ENCODE results near the gene BICC1.

The BICC1 gene

DNA sequence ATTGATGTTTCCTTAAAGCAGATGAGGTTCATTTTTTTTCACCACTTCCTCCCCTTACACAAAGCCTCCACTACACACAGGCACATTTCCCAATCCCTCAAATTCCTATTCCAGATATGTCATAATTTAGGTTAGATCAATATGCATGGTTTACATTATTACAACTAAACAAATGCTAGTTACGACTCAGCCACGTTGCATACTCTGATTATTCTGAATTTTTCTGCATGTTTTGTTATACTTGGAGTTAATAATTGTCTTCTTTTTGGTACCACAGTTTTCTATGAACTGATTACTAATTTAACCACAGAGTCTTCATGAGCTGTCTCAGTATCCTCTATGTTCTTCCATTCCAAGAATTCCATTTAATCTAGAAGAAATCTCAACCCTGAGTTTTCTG, 4.4 kb upstream of the BICC1 start:
- H3K4me2 ChIP-seq (ENCODE audit: low read length): no peak overlapping the region
- no peaks in the 10 kb centered on the region for H3K79me2 ChIP-seq
- no peaks in the 10 kb centered on the region for H3K9me3 ChIP-seq (ENCODE audit: control insufficient read depth, low read length)
- TF ChIP-seq, protein P1, sequence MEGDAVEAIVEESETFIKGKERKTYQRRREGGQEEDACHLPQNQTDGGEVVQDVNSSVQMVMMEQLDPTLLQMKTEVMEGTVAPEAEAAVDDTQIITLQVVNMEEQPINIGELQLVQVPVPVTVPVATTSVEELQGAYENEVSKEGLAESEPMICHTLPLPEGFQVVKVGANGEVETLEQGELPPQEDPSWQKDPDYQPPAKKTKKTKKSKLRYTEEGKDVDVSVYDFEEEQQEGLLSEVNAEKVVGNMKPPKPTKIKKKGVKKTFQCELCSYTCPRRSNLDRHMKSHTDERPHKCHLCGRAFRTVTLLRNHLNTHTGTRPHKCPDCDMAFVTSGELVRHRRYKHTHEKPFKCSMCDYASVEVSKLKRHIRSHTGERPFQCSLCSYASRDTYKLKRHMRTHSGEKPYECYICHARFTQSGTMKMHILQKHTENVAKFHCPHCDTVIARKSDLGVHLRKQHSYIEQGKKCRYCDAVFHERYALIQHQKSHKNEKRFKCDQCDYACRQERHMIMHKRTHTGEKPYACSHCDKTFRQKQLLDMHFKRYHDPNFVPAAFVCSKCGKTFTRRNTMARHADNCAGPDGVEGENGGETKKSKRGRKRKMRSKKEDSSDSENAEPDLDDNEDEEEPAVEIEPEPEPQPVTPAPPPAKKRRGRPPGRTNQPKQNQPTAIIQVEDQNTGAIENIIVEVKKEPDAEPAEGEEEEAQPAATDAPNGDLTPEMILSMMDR (IDR thresholded peaks at IDR 0.05): no peak
- H3K9ac ChIP-seq: no peak overlapping the region
- H3K27ac ChIP-seq: no peak overlapping the region
- no peaks in the 10 kb centered on the region for H3K27me3 ChIP-seq (ENCODE audit: control insufficient read depth, insufficient read depth, low read length)
- H2AFZ ChIP-seq: no peak overlapping the region
- H3K36me3 ChIP-seq (ENCODE audit: control insufficient read depth, insufficient read depth, low read length): no peaks in the 10 kb centered on the region
- H3K4me1 ChIP-seq: no peaks in the 10 kb centered on the region
- H3K4me3 ChIP-seq (ENCODE audit: low read depth, low read length): no peak overlapping the region

- Histone ChIP-seq H2AFZ (peak overlapping the region; percentile 36), H3K27ac (no peak overlapping the region), H3K36me3 (ENCODE audit: control insufficient read depth, insufficient read depth, low read length) (no peaks in the 10 kb centered on the region), H3K4me3 (ENCODE audit: low read depth, low read length) (peak overlapping the region; percentile 48), H3K9me3 (ENCODE audit: control insufficient read depth, low read length) (no peaks in the 10 kb centered on the region), H3K4me1 (no peaks in the 10 kb centered on the region), H3K27me3 (ENCODE audit: control insufficient read depth, insufficient read depth, low read length) (no peaks in the 10 kb centered on the region), H3K4me2 (ENCODE audit: low read length) (peak overlapping the region; percentile 67), H3K9ac (no peak overlapping the region), H3K79me2 (no peaks in the 10 kb centered on the region)
- TF ChIP-seq, protein P1 (IDR thresholded peaks at IDR 0.05): no peak
Measured at GRCh38 chr10:58511765-58512490, 744 bp upstream of the BICC1 start.

GRCh38 chr10:58513188-58514110, 777 bp downstream of the BICC1 start:
- Histone ChIP-seq H3K79me2 (no peaks in the 10 kb centered on the region), H2AFZ (peak overlapping the region; percentile 71), H3K4me1 (no peaks in the 10 kb centered on the region), H3K4me3 (ENCODE audit: low read depth, low read length) (peak overlapping the region; percentile 53), H3K9me3 (ENCODE audit: control insufficient read depth, low read length) (no peaks in the 10 kb centered on the region), H3K36me3 (ENCODE audit: control insufficient read depth, insufficient read depth, low read length) (no peaks in the 10 kb centered on the region), H3K27ac (no peak overlapping the region), H3K4me2 (ENCODE audit: low read length) (peak overlapping the region; percentile 80), H3K9ac (no peak overlapping the region), H3K27me3 (ENCODE audit: control insufficient read depth, insufficient read depth, low read length) (no peaks in the 10 kb centered on the region)
- TF ChIP-seq, protein P1 (IDR thresholded peaks at IDR 0.05): no peak

DNA sequence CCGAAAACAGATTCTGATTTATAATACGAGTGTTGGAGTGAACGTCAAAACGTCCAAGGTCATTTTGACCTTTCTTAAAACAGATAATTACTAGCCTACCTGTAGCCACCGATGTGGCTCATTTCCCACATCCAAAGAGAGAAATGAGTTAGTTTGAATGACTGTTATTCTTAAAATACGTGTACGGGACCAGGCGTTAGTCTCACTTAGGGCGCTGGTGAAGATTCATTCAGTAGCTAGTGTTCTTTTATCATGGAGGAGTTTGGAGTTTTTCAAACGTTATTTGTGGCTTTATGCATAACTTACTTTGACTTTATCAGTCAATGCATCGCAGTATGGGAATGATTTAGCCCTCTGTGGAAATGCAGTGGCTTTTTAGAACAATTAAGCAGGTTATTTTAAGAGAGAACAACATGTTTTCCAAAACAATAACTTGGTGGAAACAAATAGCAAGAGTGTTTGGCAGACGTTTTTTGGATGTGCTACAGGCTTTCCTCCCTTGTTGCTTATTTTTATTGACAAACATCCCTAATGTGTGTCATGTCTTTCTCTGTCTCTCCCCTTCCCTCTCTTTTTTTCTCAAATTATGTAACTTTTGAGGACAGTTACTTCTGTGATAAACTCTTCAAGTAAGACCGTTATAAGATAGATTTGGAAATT, 1.6 kb downstream of the BICC1 start:
- no peak overlapping the region for H3K9ac ChIP-seq
- TF ChIP-seq, protein P1 (IDR thresholded peaks at IDR 0.05): no peak
- no peaks in the 10 kb centered on the region for H3K27me3 ChIP-seq (ENCODE audit: control insufficient read depth, insufficient read depth, low read length)

More for the DNA sequence above, 1.6 kb downstream of the BICC1 start:
- Histone ChIP-seq H3K4me1 (no peaks in the 10 kb centered on the region), H2AFZ (no peak overlapping the region), H3K4me3 (ENCODE audit: low read depth, low read length) (no peak overlapping the region), H3K9me3 (ENCODE audit: control insufficient read depth, low read length) (no peaks in the 10 kb centered on the region), H3K36me3 (ENCODE audit: control insufficient read depth, insufficient read depth, low read length) (no peaks in the 10 kb centered on the region), H3K79me2 (no peaks in the 10 kb centered on the region), H3K4me2 (ENCODE audit: low read length) (peak overlapping the region; percentile 80), H3K27ac (no peak overlapping the region)

Measured in parathyroid adenoma (tissue), 2 donors.